NCI-H2107 (cell line): ENCODE data around the gene SEPTIN3.

Experiments
- DNase-seq: peaks from one replicate; lab custom pipeline; 2025; lab: John Stamatoyannopoulos, UW

SEPTIN3 gene

DNA sequence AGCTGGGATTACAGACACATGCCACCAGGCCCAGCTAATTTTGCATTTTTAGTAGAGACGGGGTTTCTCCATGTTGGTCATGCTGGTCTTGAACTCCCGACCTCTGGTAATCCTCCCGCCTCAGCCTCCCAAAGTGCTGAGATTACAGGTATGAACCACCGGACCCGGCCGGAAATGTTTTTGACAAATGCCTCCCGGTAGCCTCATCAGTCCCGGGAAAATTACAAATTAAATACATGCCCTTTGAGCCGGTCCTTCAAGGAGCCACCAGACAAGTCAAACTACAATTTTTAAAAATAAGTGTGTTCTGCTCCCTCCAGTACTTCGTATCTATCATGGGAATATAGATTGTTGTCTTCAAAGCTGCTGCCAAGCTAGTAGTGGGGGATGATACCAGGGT, 46.9 kb downstream of the SEPTIN3 start:
- DNase-seq, result no peak

GRCh38 chr22:42018224-42018623, 49.0 kb downstream of the SEPTIN3 start:
- no peak for DNase-seq
